NCI-H1105 (cell line): ENCODE measurements around the gene ARHGEF11.
"Not testable (repeated sequence)": the region's sequence is repeated elsewhere in the genome, so short reads cannot be mapped to it uniquely, and the experiment has no call there.

ENCODE experiments used
- DNase-seq: peaks from one replicate; lab custom pipeline; 2025; lab: John Stamatoyannopoulos, UW

The ARHGEF11 gene

DNA sequence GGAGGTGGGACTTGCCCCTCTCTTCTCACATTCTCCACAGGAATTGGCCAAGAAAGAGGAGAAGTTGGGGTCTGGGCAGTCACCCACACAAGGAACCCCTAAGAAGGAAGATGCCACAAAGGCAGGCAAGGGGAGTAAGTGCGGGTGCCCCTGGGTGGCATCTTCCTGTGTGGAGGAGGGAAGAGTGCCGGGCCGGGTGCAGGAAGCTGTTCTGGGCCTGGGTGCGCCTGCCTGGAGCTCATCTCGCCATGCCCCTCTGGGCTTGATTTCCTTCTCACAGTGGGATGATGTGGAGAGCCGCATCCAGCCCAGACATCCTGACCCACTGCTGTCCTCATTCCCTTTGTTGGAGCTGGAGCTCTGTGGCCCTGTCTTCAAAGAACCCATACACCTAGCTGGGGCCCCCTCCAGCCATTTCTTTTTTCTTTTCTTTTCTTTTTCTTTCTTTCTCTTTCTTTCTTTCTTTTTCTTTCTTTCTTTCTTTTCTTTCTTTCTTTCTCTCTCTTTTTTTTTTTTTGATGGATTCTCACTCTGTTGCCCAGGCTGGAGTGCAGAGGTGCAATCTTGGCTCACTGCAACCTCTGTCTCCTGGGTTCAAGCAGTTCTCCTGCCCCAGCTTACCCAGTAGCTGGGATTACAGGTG, 115.8 kb downstream of the ARHGEF11 start:
- no peak for DNase-seq

DNA sequence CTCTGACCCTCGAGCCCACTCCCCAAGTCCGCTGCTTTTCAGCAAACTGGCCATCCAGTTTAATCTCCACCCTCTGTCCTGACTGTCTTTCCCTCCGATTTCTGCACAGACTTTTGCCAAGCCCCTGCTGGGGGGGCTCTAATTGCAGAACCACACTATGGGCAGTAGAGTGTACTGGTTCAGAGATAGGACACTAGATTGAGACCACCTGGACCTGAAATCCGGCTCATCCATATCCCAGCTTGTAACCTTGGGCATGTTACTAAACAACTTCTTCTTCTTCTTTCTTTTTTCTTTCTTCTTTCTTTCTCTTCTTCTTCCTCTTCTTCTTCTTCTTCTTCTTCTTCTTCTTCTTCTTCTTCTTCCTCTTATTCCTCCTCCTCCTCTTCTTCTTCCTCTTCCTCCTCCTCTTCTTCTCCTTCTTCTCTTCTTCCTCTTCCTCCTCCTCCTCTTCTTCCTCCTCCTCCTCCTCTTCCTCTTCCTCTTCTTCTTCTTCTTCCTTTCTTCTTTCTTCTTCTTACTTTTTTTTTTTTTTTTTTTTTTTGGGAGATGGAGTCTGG, 117.4 kb downstream of the ARHGEF11 start:
- no peak for DNase-seq

DNA sequence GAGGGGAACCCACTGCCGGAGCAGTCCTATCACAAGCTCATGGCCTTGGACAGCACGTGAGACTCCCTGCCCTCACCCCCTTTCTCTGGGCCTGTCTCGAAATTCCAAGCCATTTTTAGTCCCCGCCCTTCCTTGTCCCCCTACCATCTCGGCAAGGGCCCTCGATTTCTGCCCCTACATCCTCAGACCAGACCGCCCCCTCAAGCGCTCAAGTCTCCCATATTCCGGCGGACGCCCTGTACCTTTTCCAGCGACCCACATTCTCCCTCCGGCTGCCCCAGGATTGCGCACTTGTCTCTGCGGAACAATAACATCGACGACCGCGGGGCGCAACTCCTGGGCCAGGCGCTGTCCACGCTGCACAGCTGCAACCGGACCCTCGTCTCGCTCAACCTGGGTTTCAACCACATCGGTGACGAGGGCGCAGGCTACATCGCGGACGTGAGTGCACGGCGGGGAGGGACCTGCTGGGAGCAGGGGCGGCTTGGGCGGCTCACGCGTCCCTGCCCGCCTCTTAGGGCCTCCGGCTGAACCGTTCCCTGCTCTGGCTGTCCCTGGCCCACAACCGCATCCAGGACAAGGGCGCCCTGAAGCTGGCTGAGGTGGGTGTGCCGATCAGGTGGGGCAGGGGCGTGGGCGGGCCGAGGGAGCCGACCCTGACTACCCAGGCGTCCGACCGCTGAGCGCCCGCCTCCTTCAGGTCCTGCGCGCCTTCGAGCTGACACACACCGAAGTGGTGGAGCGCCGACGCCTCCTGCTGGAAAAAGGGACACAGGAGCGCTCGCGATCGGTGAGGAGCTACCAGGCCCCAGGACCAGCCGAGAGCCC, 118.1 kb downstream of the ARHGEF11 start:
- DNase-seq: peak; percentile 77

DNA sequence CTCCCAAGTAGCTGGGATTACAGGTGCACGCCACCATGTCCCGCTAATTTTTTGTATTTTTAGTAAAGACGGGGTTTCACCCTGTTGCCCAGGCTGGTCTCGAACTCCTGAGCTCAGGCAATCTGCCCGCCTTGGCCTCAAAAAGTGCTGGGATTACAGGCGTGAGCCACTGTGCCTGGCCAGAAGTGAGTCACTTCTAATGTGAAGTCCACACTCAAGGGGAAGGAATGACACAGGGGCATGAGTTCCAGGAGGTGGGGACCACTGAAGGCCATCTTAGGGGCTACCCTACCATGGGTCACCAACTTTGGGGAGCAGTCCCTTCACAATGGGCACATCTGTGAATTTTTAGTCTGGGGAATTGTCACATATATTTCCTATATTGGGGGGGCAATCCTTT, 118.8 kb downstream of the ARHGEF11 start:
- not testable (repeated sequence) for DNase-seq

DNA sequence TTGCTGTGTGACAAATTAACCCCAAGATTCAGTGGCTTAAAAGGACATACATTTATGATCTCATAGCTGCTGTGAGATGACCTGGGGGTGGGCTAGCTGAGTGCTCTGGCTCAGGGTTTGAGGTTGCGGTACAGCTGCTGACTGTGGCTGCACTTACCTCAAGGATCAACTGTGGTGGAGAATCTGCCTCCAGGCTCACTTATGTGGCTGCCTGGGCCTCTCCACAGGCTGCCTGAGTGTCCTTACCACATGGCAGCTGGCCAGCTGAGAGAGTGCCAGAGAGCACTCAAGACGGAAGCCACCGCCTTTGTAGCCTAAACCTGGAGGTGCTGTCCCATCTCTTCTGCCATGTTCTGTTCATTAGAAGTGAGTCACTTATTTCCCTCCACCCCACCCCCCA, 119.4 kb downstream of the ARHGEF11 start:
- DNase-seq: peak; percentile 71

DNA sequence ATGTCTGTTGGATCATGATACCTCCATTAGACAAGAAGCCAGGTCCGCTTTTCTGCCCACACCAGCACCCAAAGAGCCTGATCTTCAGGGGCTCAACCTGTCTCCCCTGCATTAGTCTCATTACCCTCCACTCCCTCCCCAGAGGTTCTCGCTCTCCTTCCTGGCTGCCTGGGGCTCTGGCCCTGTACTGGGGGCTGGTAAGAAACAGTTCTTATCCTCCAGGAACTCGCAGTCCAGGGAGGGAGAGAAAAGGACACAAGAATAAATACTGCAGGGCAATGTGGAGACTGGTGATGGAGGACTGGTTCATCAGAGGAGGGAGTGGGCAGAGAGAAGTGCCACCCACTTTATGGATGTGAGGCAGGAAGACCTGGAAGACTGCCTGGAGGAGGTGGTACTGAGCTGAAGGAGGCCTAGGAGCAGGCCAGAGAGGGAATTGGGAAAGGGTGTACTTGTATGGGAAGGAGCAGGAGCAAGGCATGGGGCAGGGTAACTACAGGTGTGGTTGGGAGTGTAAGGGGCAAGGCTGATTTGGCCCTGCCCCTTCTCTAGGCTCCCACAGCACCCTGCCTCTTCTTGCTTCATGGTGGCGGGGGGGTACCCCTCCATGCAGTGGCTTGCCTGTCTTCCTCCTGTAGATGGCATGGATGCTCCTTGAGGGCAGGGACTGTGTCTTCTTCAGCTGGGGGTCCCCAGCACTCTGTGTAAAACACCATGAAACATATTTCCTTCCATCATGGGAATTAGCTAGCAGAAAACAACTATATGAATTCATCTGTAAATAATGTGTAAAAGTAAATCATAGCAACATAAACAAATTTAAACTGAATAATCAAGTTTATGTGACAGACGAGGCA, 120.2 kb downstream of the ARHGEF11 start:
- no peak for DNase-seq

DNA sequence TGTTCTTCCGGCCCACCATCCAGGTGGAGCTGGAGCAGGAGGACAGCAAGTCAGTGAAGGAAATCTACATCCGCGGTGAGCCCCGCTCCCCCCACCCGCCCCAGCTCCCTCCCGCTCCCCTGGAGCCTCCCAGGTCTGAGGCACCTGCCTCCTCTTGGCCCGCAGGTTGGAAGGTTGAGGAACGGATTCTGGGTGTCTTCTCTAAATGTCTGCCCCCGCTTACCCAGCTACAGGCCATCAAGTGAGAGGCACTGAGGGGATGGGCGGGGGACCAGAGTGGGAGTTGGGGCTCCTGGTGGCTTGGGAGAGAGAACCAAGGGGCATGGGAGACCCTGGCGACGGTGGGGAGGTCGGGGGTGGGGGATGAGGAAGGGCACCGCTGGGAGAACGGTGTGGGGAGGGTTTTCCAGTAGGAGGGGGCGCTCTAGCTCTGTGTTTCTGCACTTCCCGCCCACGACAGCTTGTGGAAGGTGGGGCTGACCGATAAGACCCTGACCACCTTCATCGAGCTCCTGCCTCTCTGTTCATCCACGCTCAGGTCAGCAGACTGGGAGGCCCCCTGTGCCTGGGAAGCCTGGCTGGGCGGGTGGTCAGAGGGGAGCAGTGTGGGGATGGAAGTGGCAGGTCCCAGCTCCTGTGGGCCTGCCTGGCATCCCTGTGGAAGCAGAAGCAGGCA, 120.9 kb downstream of the ARHGEF11 start:
- no peak for DNase-seq

DNA sequence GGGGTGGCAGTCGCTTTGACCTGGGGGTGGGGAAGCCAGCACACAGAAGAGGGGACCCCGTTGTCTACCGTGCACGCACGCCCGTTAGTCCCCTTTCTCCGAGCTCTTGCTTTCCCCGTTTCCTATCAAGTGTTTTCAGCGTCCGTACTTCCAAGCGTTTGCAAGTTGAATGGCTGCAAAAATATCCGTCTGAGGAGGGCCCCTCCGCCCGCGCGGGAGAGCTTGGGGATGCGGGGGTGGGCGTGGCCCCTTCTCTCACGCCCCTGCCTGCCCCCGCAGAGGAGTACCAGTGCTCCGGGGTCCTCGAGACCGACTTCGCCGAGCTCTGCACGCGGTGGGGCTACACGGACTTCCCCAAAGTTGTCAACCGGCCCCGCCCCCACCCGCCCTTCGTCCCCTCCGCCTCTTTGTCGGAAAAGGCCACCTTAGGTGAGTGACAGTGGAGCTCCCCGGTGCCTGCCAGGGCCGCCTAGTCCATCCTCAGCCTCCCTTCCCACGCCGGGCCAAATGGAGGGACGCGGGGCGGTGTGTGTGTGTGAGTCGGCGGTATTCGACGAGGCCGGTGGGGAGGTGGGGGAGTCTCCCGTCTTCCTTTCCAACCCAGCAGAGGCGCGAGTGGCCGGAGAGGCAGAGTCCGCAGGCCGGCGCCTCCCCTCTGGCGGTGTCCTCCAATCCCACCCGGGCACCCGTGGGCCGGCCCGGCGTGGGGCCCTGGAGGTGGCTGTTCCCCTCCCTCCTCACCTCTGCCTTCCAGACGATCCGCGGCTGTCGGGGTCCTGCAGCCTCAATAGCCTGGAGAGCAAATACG, 121.7 kb downstream of the ARHGEF11 start:
- DNase-seq: no peak

DNA sequence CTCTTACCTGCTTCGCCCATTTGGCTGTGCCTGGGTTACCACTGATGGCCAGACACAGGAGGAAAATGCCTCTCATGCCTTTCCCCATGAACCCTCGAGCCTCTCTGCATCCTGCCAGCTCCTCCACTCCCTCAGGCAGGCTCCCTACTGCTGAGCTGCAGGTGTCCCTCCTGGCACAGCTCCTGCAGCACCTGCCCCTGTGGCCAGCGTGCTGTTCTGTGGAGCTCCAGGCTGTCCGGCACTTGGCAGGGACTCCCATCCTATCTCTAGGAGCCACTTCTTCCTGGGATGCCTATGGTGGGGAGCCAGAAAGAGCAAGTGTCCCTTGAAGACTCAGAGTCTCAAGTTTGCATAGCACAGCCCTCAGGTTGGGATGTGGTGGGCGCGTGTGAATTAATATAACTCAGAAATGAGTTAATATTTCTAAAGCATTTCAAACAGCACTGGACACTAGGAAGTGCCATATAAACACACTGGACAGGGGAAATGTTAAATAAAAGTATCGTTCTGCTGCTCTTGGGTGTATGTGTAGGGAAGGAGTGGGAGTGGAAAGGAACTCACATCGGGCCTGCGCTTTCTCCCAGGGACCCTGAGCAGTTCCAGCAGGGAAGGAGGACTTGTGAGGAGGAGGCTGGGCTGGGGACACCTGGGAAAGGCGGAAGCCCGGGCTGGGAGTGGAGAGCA, 122.4 kb downstream of the ARHGEF11 start:
- DNase-seq: peak; percentile 27

DNA sequence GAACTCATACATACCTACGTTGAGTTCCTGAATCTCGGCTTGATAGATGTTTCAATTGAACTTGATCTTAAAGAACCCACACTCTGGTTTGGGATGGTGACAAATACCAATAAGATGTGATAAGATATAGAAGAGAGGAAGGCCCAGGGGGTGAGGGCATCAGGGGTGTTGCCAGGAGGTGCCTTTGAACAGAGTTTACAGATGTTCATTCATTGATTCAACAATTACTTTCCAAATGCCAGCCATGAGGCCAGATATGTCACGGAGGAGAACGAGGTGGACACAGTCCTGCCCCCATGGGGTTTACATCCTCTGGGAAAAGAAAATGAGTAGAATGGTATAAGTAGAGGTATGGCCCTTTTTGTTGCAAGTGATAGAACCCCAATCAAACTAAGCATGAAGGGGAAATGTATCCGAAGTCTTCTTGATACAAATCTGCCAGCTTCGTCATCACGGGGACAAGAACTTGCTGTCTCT, 124.5 kb downstream of the ARHGEF11 start:
- no peak for DNase-seq

DNA sequence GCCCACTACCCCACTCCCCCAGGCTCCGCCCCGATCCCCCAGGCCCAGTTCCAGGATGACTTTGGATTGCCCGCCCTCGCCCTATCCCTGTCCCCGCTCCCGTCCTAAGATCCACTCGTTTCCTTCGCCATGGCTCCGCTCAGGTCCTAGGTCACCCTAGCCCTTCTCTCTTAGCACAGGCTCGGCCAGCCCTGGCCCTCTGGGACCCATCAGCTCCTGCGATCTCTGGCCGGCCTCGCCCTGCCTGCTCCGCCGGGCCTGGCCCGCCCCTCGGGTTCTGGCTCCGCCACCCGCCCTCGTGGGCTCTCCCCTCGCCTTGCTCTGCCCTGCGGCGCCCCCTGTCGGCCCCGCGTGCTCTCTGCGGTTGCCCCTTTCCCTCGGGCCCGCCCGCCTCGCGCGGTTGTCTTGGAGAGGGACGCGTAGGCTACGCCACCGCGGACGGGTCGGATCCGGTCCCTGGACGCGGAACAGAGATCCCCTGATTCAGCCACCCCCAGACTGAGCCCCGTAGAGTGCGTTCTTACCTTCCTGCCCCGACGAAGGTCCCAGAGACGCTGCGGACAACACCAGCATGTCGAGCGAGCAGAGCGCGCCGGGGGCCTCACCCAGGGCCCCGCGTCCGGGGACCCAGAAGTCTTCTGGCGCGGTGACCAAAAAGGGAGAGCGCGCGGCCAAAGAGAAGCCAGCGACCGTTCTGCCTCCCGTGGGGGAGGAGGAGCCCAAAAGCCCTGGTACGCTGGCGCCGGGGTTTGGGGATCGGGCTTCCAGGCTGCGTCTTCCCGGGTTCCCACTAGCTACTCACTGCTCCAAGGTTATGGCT, 125.1 kb downstream of the ARHGEF11 start, which contains the start of gene LRRC71:
Gene LRRC71, plus strand, starts transcription at position 400 of the 820 bp plus-strand sequence. Its CDS starts 172 bp downstream, at position 572.
- DNase-seq: no peak

DNA sequence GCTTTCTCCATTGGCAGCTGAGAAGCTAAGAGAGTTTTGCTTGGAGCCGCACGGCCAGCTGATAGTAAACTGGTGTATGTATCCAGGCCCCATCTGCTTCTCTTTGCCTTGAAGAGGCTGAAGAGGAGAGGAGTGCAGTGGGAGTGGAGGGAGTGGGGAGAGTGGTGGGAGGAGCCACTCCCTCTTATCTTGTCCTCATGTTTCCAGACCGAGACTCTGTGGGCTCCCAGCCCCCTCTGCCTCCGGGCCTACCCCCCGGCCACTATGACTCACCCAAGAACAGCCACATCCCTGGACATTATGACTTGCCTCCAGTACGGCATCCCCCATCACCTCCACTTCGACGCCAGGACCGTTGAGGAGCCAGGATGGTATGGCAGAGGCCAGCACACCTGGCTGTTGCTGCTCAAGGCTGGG, 131.1 kb downstream of the ARHGEF11 start:
- DNase-seq: no peak

DNA sequence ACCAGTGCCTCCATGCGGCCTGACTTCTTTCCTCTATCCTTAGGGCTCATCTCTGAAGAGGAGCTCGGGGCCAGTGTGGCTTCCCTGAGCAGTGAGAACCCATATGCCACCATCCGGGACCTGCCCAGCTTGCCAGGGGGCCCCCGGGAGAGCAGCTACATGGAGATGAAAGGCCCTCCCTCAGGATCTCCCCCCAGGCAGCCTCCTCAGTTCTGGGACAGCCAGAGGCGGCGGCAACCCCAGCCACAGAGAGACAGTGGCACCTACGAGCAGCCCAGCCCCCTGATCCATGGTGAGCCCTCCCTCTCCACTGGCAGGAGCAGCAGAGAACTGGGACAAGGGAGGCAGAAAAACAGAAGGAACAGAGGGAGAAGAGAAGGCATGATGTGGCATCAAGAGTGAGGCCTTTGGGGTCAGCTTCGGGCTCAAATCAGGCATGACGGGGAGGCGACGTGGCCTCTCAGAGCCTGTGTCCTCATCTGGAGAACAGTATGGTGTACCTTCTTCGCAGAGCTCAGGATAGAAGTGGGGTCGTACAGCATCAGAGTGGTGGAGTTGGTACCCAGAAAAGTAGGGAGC, 131.6 kb downstream of the ARHGEF11 start:
- no peak for DNase-seq

DNA sequence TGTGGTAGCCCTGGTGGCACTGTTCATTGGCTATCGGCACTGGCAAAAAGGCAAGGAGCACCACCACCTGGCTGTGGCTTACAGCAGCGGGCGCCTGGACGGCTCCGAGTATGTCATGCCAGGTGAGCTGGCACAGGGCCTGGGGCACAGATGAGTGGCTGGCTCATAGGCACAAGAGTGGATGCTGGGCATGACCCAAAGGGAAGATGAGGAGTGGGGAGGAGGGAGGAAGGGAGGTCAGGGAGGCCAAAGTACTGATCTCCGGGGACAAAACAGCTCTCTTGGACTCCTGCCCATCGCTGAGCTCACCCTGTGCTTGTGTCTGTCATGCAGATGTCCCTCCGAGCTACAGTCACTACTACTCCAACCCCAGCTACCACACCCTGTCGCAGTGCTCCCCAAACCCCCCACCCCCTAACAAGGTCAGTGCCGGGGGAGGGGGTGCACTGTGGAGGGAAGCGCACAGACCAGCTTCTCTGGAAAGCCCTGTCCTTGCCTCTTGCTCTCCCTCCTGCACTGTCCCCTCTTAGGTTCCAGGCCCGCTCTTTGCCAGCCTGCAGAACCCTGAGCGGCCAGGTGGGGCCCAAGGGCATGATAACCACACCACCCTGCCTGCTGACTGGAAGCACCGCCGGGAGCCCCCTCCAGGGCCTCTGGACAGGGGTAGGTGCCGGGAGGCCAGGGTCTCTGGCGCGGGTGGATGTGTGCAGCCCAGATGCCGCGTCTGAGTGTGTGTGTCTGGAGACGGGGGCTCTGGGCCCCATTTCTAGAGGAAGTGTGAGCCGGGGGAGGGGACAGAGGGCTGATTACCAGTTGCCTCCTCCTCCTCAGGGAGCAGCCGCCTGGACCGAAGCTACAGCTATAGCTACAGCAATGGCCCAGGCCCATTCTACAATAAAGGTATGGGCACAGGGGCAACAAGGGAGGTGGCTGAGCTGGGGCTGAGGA, 132.4 kb downstream of the ARHGEF11 start:
- DNase-seq: peak; percentile 87

DNA sequence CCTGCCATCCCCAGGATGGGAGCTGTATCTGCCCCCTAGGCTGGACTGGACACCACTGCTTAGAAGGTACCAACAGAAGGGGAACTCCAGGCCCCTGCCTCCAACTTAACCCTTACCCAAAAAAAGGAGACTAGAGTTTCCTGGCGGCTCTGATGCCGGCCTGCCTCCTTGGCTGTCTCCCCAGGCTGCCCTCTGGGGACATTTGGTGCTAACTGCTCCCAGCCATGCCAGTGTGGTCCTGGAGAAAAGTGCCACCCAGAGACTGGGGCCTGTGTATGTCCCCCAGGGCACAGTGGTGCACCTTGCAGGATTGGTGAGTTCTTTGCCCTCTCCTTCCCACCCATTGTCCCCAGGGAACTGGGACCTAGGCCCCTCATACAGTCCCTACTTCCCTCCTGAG, 133.2 kb downstream of the ARHGEF11 start:
- DNase-seq: no peak

DNA sequence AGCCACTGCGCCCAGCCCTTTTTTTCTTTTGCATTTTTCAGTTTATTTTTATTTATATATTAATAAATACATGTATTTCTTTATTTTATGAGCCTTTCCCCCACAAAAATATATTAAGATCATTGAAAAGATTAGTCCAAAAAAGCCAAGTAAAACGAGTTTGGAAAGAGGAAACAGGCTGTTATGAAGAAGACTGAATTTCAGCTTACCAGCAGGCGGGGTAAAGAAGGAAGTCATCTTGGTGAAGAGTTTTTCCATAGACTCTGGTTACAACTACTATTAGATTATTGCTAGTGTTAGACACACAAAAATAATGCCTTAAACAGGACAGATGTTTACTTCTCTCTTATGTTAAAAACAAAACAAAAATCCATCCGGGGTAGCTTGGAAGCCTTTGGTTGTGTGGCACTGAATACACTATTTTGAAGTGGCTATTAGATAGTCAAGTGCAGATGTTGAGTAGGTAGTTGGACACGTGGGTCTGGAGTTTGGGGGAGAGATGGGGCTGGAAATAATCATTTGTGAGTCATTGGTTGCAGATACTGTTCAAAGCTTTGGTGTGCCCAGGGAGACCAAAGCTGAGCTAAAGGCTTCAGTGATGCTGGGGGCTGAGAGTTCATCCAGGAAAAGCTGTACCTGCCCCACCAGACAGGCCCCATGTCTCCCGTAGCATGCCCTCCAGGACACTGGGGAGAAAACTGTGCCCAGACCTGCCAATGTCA, 133.8 kb downstream of the ARHGEF11 start:
- DNase-seq: no peak

DNA sequence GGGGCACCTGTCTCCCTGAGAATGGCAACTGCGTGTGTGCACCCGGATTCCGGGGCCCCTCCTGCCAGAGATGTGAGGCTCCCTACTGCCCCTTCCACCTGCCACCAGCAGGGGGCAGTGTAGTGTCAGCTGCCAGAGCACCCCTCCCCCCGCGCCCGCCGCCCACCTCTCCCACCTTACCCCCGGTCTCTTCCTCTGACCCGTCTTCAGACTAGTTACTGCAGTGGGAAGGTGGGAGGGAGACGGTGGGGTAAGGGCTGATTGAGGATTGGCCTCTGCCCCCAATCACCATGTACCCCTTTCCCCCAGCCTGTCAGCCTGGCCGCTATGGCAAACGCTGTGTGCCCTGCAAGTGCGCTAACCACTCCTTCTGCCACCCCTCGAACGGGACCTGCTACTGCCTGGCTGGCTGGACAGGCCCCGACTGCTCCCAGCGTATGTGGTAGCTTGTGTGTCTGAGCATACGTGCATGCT, 135.2 kb downstream of the ARHGEF11 start:
- DNase-seq: no peak
